Activated naive CD8-positive, alpha-beta T cell treated with anti-CD3 and anti-CD28 coated beads, Interleukin-2, amount 50 U/mL, for 16 hours (primary cell): ENCODE data around the gene TUBGCP2.
A peak's percentile ranks its signal among the peaks of the same experiment; 100 is the strongest.

Source experiments
- DNase-seq: peaks from one replicate; pipeline ENCODE4 v3.0.0-alpha.2; 2020; ENCODE audit warnings: low read depth, low spot score

Gene TUBGCP2

GRCh38 chr10:133341983-133342382 lies 33.3 kb upstream of the TUBGCP2 start:
- no peak for DNase-seq

- no peak for DNase-seq
These were observed 31.2 kb upstream of the TUBGCP2 start for GRCh38 chr10:133339708-133340380.

- no peak for DNase-seq
These were observed 29.7 kb upstream of the TUBGCP2 start for GRCh38 chr10:133338080-133339071.

- no peak for DNase-seq
These were observed 28.7 kb upstream of the TUBGCP2 start for GRCh38 chr10:133337370-133337725.

- peak; percentile 25 for DNase-seq
These were observed 28.1 kb upstream of the TUBGCP2 start, which contains the start of gene CALY for GRCh38 chr10:133336577-133337369. TSS of gene CALY (minus strand) at chr10:133336896. CDS start at chr10:133328989, 7,907 bp downstream.

GRCh38 chr10:133336118-133336576 lies 27.5 kb upstream of the TUBGCP2 start:
- DNase-seq, result no peak

GRCh38 chr10:133335246-133336117 lies 26.8 kb upstream of the TUBGCP2 start:
- DNase-seq, result peak; percentile 50

GRCh38 chr10:133334503-133335245 lies 26.0 kb upstream of the TUBGCP2 start:
- no peak for DNase-seq

- DNase-seq, result no peak
These were observed 24.4 kb upstream of the TUBGCP2 start for GRCh38 chr10:133332936-133333699.

- DNase-seq, result peak; percentile 75
These were observed 21.0 kb upstream of the TUBGCP2 start for GRCh38 chr10:133329491-133330202.

- DNase-seq, result no peak
These were observed 20.0 kb upstream of the TUBGCP2 start for GRCh38 chr10:133328358-133329343.

GRCh38 chr10:133327651-133328357 lies 19.1 kb upstream of the TUBGCP2 start:
- DNase-seq, result no peak

- no peak for DNase-seq
These were observed 18.3 kb upstream of the TUBGCP2 start for GRCh38 chr10:133326745-133327650.

- no peak for DNase-seq
These were observed 17.5 kb upstream of the TUBGCP2 start for GRCh38 chr10:133326223-133326551.

GRCh38 chr10:133325440-133326222 lies 17.0 kb upstream of the TUBGCP2 start:
- no peak for DNase-seq
